Cardiac muscle cell (in vitro differentiated cells and primary cell): ENCODE measurements around the gene RER1. TPM values are rescaled to one million over a fixed set of nuclear protein-coding genes. Genes with fewer than 3 reads are reported as not detected.

Experiments
- DNase-seq, 2 donors: peaks; one replicate each; pipeline versions ENCODE4 v3.0.0 to v3.0.0-alpha.2; 2010 to 2017; ENCODE audit warnings: low read depth in 1 of 2, low spot score in 1 of 2
- H3K27ac ChIP-seq: fragments of 200-600 bp; sonication (generic); 2 replicates; pipeline ENCODE4 v1.5.1; 2016
- H3K27me3 ChIP-seq: fragments of 200-600 bp; sonication (generic); 2 replicates; pipeline ENCODE4 v1.6.0; 2016; ENCODE audit warnings: control low read depth
- H3K36me3 ChIP-seq: fragments of 200-600 bp; sonication (generic); 2 replicates; pipeline ENCODE4 v1.5.1; 2016; ENCODE audit warnings: control low read depth
- H3K4me1 ChIP-seq: fragments of 200-600 bp; sonication (generic); 2 replicates; pipeline ENCODE4 v1.8.1; 2017; ENCODE audit warnings: low read depth, mild to moderate bottlenecking, mixed run types
- H3K4me3 ChIP-seq: fragments of 200-600 bp; sonication (generic); 2 replicates; pipeline ENCODE4 v1.5.1; 2016; ENCODE audit warnings: mild to moderate bottlenecking
- H3K9me3 ChIP-seq: fragments of 200-600 bp; sonication (generic); 2 replicates; pipeline ENCODE4 v1.5.1; 2017; ENCODE audit warnings: low read depth, mild to moderate bottlenecking, control low read depth
- polyA plus RNA-seq: library from polyadenylated mRNA; unstranded; fragments of >200 nt; fragmentation: Nextera tagmentation; extraction: Ambion mirVana; gene quantifications from 2 replicates; pipeline ENCODE4 v1.2.1, GENCODE V29; 2016
- total RNA-seq: library from RNA; depleted of rRNA; stranded (reverse); fragments of >200 nt; gene quantifications from 2 replicates; pipeline ENCODE4 v1.2.3, GENCODE V29; 2016
- TF ChIP-seq, protein P1 (sequence below): IDR thresholded peaks from 2 replicates; pipeline ENCODE4 v1.5.1; 2012; ENCODE audit warnings: low read depth, mild to moderate bottlenecking, low read length

The RER1 gene, protein sequence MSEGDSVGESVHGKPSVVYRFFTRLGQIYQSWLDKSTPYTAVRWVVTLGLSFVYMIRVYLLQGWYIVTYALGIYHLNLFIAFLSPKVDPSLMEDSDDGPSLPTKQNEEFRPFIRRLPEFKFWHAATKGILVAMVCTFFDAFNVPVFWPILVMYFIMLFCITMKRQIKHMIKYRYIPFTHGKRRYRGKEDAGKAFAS
- 46.5 and 57.9 TPM in 2 replicates for total RNA-seq
- polyA plus RNA-seq, result 100 and 112 TPM in 2 replicates

DNA sequence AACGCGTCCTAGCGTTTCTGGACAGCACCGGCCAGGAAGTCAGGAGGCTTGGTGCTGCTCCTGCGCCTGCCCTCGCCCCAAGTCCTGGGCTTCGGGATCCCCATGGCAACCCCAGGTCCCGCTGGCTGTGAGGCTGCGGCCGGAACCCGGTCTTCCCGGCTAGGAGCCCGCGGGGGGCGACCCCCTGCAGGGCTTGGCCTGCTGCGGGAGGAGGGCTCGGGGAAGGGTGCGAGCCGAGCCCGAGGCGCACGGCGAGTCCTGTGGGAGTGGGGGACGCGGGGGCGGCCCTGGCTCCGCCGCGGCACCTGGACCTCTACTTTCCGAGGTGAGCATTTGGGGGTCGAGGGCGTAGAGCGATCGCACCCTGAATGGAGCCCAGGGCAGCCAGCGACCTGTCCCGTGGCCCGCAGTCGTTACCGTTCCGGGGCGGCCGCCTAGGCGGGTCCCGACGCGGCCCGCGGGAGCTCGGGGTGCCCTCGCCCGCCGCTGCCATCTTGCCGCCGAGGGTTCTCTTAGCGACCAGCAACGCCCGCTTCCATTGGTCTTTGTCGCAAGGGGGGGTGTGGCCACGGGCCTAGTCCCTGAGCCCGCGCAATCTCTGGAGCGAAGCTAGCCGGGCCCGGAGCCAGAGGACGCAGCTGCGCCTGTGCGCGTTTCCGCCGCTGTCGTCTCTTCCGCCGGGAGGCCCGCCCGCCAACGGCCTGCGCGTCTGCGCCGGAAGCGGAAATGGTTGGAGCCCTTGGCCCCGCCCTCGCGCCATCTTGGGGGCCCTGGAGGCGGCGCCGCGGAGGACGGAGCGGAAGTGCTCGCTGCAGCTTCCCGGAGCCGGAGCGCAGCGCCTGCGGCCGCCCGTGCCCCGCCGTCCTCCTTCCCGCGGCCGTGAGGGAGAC lies at the start of gene RER1, which contains the start of gene MORN1:
RER1 (plus strand) TSS at position 801 of the 890 bp plus-strand sequence. CDS start 3,950 bp downstream, outside the sequence.
MORN1 (minus strand) TSS at position 514 of the 890 bp plus-strand sequence; CDS start at position 493, 21 bp downstream.
- Histone ChIP-seq H3K4me1 (peaks cover 5% of the 10 kb centered on the region), H3K4me3 (peak within 1 kb of the TSS; percentile 93), H3K9me3 (no peaks in the 10 kb centered on the region), H3K36me3 (peaks cover 7% of the 10 kb centered on the region), H3K27ac (peak within 1 kb of the TSS; percentile 87), H3K27me3 (no peaks in the 10 kb centered on the region)
- peak; percentile 99 to 100 for DNase-seq
- TF ChIP-seq, protein P1, sequence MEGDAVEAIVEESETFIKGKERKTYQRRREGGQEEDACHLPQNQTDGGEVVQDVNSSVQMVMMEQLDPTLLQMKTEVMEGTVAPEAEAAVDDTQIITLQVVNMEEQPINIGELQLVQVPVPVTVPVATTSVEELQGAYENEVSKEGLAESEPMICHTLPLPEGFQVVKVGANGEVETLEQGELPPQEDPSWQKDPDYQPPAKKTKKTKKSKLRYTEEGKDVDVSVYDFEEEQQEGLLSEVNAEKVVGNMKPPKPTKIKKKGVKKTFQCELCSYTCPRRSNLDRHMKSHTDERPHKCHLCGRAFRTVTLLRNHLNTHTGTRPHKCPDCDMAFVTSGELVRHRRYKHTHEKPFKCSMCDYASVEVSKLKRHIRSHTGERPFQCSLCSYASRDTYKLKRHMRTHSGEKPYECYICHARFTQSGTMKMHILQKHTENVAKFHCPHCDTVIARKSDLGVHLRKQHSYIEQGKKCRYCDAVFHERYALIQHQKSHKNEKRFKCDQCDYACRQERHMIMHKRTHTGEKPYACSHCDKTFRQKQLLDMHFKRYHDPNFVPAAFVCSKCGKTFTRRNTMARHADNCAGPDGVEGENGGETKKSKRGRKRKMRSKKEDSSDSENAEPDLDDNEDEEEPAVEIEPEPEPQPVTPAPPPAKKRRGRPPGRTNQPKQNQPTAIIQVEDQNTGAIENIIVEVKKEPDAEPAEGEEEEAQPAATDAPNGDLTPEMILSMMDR, result no peak

DNA sequence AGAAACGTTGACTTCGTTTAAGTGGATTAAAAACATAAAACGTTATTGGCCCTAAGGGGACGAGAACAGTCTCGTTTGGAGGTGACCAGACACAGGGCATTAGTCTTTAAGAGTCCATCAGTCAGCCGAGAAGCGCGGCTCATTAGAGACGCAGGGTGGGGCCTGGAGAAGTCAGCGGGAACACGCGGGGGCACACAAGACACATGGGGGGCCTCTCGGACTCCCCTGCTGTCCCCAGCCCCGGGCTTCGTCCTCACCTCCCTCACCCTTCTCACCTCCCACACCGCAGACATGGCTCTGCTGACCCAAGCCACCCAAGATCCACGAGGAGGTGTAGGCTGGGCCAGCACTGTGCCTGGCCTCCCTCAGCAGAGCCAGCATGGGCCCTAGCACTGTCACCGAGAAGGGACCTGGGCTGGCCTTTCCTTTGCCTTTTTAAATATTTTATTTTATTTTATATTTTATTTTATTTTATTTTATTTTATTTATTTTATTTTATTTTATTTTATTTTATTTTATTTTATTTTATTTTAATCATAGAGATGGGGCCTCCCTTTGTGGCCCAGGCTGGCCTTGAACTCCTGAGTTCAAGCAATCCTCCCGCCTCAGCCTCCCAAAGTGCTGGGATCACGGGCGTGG lies 49.1 kb upstream of the RER1 start:
- H3K9me3 ChIP-seq, result no peaks in the 10 kb centered on the region
- no peak overlapping the region for H3K4me3 ChIP-seq
- no peaks in the 10 kb centered on the region for H3K27me3 ChIP-seq
- DNase-seq, result no peak
- no peaks in the 10 kb centered on the region for H3K4me1 ChIP-seq
- TF ChIP-seq, protein P1, result no peak
- no peak overlapping the region for H3K27ac ChIP-seq
- H3K36me3 ChIP-seq, result no peaks in the 10 kb centered on the region

DNA sequence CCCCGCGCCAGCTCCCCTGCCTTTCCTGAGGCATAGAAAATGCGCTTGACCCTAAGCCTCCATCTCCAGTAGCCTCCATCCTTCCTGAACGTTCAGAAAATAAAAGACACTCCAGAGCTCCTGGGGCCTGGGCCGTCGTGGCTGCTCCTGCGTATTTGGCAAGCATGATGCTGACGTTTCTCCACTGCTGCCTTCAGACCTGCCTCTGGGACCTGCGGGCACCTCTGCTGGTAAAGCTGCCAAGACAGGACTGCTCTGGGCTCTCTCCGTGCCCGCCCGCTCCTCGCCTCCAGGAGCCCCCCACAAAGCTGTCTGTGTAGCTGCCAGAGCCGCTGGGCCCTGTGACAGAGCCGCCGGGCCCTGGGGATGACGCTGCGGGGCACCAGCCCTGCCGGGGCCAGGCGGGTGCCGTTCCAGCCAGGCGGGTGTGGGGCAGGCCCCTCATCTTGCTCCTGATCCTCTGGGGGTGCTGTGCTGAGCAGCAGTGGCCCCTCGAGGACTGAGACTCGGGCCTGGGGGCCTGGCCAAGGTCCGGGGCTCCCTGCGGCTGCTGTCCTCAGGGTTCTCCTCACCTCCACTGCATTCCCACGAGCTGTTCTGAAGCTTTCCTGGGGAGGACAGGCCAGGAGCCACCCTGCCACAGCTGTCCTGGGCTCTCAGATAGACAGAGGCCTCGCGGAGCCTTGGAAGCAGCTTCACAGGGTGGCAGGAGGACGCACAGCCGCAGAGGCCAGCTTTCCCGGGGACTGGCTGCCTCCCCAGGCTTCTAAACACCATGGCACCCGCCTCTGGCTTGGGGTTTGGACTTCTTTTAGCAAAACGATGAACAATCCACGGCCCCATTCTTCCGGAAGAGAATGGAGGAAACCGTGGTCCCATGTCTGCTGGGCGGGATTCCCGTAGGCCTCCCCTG lies 48.4 kb upstream of the RER1 start:
- TF ChIP-seq, protein P1, result no peak
- Histone ChIP-seq H3K27me3 (no peaks in the 10 kb centered on the region), H3K36me3 (no peaks in the 10 kb centered on the region), H3K4me1 (no peaks in the 10 kb centered on the region), H3K27ac (no peak overlapping the region), H3K9me3 (no peaks in the 10 kb centered on the region), H3K4me3 (no peak overlapping the region)
- DNase-seq, result no peak

DNA sequence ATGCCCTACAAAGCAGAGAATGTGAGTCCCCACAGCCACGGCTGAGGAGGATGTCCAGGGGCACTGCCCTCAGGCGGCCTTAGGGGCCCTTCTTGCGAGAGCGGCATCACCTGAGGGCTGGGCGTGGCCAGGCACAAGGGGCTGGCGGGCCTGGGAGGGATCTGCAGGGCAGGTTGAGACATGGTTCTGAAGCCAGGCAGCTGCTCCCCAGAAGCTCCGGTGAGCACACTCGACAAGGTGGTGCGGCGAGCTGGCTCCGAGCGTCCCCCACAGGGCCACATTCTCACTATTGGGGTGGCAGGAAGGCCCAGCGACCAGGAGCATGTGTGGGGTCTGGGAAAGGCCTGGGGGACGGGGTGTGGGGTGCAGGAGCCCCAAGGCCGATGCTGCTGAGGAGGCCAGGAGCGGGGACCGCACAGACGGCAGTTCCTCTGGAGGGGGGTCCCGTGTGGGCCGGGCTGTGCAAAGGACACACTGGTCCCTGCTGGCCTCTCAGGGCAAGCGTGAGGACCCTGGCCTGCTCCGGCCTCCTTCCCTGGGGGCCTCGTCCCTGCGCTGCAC lies 47.4 kb upstream of the RER1 start:
- Histone ChIP-seq H3K4me1 (no peaks in the 10 kb centered on the region), H3K27ac (no peak overlapping the region), H3K9me3 (no peaks in the 10 kb centered on the region), H3K27me3 (no peaks in the 10 kb centered on the region), H3K36me3 (no peaks in the 10 kb centered on the region), H3K4me3 (no peak overlapping the region)
- TF ChIP-seq, protein P1, result no peak
- no peak for DNase-seq
